GM19438 (cell line): ENCODE results near the gene PTPN9.

Source experiments
- ATAC-seq: cut with Tn5 transposase; IDR thresholded peaks from one replicate; pipeline ENCODE4 v1.9.1; 2021; ENCODE audit warnings: low read depth; ENCODE audit not compliant: unreplicated experiment

Gene PTPN9

DNA sequence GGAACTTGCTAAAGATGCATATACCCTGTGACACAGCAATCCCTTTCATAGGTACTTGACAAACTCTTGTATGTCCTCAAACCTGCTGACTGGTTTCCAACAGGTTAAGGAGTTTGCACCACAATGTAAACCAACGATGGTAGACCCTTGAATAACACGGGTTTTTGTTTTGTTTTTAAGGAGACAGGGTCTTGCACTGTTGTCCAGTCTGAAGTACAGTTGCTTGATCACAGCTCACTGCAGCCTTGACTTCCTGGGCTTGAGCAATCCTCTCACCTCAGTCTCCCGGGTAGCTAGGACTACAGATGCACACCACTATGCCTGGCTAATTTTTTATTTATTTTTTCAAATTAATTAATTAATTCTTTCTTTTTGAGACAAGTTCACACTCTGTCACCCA is 151.0 kb downstream of the PTPN9 start:
- ATAC-seq: no peak

- no peak for ATAC-seq
These were observed 153.1 kb downstream of the PTPN9 start for GRCh38 chr15:75425966-75426500.

DNA sequence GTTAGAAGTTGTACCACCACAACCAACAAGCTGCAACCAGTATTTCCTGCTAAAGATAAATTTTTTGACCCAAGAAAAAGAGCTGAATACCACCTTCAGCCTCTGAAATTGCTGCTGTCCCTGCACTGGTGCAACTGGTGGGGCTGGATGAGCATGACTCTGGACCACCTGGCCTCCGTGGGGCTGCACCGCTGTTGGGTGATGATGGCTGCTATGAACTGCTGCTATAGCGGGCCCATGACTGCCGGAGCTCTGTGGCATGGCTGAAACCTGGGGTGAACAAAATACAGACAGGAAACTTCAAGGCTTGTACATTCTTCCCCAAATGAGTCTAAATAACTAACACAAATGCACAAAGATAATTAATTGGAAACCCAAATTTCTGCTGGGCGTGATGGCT is 156.6 kb downstream of the PTPN9 start:
- no peak for ATAC-seq

- no peak for ATAC-seq
These were observed 158.4 kb downstream of the PTPN9 start for GRCh38 chr15:75420698-75421097.

- no peak for ATAC-seq
These were observed 162.5 kb downstream of the PTPN9 start for GRCh38 chr15:75416584-75416983.
